SK-N-SH (cell line): ENCODE measurements around the gene SEMA3D.

Experiments
- EZH2phosphoT487 ChIP-seq: fragments of 200-600 bp; sonication (generic); IDR thresholded peaks from 2 replicates; pipeline ENCODE4 v1.6.1; 2017; ENCODE audit warnings: low read depth, mixed run types, mild to moderate bottlenecking, antibody characterized with exemption, moderate library complexity, borderline replicate concordance
- POLR2AphosphoS5 ChIP-seq: IDR thresholded peaks from 2 replicates; pipeline ENCODE4 v1.6.1; 2012; ENCODE audit warnings: low read depth, low read length
- RAD21 ChIP-seq: IDR thresholded peaks from 2 replicates; pipeline ENCODE4 v1.6.1; 2012; ENCODE audit warnings: mild to moderate bottlenecking, low read length
- RCOR1 ChIP-seq: fragments of 150-350 bp; IDR thresholded peaks from 2 replicates; pipeline ENCODE4 v1.6.1; 2017; ENCODE audit warnings: antibody characterized with exemption, low read length
- RFX5 ChIP-seq: IDR thresholded peaks from 2 replicates; pipeline ENCODE4 v1.6.1; 2012; ENCODE audit warnings: mild to moderate bottlenecking, improper control_type of control experiment, low read length
- TF ChIP-seq, protein P1 (sequence below): fragments of 150-350 bp; IDR thresholded peaks from 2 replicates; pipeline ENCODE4 v1.6.1; 2016; ENCODE audit warnings: mild to moderate bottlenecking, low read depth, low read length
- TF ChIP-seq, protein P2 (sequence below): fragments of 200-600 bp; sonication (generic); IDR thresholded peaks from 2 replicates; pipeline ENCODE4 v1.6.1; 2017; ENCODE audit warnings: antibody characterized with exemption, mild to moderate bottlenecking, moderate library complexity
- TF ChIP-seq, protein P3 (sequence below): IDR thresholded peaks from 2 replicates; pipeline ENCODE4 v1.4.0; 2012; ENCODE audit warnings: low read depth
- TF ChIP-seq, protein P4 (sequence below): fragments of 150-350 bp; IDR thresholded peaks from 2 replicates; pipeline ENCODE4 v1.6.1; 2017; ENCODE audit warnings: antibody characterized with exemption, low read length, low read depth, borderline replicate concordance

DNA sequence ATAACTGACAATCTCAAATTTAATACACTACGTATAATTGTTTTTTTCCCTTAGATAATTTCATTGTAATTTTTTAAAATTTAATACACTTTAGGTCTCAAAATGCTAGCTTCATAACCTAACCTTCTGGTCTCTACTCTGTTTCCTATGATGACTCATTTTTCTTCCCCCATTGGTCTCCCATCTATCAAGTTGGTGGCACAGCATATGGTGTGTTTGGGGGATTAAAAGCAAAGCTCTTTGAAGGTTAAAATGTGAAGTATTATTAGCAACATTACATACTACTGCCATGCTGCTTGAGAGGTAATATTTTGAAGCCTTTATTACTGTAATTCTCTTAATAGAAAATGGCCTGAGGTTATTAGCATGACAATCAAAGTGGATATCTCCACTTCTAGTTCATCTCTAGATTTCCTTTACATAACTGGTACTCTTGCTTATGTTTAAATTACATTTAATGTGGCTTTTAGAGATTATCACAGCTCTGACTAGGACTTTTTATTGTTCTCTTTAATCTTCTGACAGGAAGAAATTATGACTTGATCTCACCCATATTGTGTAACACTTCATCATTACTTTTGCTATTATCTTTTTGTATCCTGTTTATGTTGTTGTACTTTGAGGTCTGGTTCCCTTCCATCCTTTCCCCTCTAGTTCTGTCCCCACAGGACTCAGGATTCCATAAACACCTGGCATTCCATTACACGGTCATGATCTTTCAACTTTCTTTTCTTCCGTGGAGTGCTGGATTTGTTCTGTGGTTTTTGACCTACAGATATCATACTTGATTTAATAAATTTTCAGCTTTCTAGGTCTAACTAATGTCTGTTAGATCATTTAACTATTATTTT lies 185.1 kb downstream of the SEMA3D start:
- TF ChIP-seq, protein P1, sequence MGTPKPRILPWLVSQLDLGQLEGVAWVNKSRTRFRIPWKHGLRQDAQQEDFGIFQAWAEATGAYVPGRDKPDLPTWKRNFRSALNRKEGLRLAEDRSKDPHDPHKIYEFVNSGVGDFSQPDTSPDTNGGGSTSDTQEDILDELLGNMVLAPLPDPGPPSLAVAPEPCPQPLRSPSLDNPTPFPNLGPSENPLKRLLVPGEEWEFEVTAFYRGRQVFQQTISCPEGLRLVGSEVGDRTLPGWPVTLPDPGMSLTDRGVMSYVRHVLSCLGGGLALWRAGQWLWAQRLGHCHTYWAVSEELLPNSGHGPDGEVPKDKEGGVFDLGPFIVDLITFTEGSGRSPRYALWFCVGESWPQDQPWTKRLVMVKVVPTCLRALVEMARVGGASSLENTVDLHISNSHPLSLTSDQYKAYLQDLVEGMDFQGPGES = no peak
- TF ChIP-seq, protein P2, sequence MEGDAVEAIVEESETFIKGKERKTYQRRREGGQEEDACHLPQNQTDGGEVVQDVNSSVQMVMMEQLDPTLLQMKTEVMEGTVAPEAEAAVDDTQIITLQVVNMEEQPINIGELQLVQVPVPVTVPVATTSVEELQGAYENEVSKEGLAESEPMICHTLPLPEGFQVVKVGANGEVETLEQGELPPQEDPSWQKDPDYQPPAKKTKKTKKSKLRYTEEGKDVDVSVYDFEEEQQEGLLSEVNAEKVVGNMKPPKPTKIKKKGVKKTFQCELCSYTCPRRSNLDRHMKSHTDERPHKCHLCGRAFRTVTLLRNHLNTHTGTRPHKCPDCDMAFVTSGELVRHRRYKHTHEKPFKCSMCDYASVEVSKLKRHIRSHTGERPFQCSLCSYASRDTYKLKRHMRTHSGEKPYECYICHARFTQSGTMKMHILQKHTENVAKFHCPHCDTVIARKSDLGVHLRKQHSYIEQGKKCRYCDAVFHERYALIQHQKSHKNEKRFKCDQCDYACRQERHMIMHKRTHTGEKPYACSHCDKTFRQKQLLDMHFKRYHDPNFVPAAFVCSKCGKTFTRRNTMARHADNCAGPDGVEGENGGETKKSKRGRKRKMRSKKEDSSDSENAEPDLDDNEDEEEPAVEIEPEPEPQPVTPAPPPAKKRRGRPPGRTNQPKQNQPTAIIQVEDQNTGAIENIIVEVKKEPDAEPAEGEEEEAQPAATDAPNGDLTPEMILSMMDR = no peak
- TF ChIP-seq RCOR1 (no peak), RFX5 (no peak), RAD21 (no peak), POLR2AphosphoS5 (no peak), EZH2phosphoT487 (no peak)
- TF ChIP-seq, protein P3, sequence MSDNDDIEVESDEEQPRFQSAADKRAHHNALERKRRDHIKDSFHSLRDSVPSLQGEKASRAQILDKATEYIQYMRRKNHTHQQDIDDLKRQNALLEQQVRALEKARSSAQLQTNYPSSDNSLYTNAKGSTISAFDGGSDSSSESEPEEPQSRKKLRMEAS = no peak
- TF ChIP-seq, protein P4, sequence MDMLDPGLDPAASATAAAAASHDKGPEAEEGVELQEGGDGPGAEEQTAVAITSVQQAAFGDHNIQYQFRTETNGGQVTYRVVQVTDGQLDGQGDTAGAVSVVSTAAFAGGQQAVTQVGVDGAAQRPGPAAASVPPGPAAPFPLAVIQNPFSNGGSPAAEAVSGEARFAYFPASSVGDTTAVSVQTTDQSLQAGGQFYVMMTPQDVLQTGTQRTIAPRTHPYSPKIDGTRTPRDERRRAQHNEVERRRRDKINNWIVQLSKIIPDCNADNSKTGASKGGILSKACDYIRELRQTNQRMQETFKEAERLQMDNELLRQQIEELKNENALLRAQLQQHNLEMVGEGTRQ = no peak
